VCaP (cell line): ENCODE measurements around the gene FGD4.

ENCODE experiments used
- H3K27ac ChIP-seq: fragments of 450-650 bp; 2 replicates; pipeline ENCODE4 v1.5.1; 2017
- TF ChIP-seq, protein P1 (sequence below): fragments of 450-650 bp; conservative IDR thresholded peaks from 2 replicates; pipeline ENCODE4 v1.5.1; 2017; ENCODE audit warnings: mild to moderate bottlenecking, moderate library complexity

FGD4 gene

DNA sequence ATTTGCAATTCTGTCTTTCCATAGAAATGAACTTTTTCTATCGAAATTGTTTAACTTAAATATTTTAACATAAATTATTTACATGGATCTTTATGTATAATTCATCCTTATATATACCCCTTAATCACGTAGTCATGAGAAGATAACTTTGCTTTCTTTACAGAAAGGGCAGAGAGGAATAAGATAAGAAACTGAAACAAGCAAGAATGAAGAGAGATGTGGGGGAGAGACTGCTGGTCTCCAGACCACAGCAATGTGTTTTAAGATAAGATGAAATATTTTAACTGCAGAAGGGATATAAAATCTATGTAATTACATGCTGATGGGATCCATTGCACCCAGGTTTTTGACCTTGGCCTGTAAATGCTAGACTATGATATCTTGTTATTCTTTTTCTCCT is 245.1 kb downstream of the FGD4 start:
- H3K27ac ChIP-seq, result no peak overlapping the region
- TF ChIP-seq, protein P1, sequence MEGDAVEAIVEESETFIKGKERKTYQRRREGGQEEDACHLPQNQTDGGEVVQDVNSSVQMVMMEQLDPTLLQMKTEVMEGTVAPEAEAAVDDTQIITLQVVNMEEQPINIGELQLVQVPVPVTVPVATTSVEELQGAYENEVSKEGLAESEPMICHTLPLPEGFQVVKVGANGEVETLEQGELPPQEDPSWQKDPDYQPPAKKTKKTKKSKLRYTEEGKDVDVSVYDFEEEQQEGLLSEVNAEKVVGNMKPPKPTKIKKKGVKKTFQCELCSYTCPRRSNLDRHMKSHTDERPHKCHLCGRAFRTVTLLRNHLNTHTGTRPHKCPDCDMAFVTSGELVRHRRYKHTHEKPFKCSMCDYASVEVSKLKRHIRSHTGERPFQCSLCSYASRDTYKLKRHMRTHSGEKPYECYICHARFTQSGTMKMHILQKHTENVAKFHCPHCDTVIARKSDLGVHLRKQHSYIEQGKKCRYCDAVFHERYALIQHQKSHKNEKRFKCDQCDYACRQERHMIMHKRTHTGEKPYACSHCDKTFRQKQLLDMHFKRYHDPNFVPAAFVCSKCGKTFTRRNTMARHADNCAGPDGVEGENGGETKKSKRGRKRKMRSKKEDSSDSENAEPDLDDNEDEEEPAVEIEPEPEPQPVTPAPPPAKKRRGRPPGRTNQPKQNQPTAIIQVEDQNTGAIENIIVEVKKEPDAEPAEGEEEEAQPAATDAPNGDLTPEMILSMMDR, result no peak

DNA sequence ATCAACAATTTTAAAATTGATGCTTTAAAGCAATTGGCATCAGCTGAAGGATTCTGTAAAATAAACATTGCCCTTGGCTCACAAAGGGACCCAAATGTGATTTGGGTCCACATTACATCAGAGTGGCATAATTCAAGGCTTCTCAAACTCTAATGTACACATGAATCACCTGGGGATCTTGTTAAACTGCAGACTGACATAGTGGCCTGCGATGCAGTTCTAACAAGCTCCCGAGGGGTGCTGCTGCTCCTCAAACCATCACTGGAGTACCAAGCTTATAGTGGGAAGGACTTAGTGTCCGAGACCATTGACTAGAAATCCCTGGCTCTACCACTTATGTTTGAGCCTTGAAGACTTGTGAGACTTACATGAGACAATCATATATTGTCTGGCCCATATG is 247.9 kb downstream of the FGD4 start:
- TF ChIP-seq, protein P1, result no peak
- no peak overlapping the region for H3K27ac ChIP-seq

DNA sequence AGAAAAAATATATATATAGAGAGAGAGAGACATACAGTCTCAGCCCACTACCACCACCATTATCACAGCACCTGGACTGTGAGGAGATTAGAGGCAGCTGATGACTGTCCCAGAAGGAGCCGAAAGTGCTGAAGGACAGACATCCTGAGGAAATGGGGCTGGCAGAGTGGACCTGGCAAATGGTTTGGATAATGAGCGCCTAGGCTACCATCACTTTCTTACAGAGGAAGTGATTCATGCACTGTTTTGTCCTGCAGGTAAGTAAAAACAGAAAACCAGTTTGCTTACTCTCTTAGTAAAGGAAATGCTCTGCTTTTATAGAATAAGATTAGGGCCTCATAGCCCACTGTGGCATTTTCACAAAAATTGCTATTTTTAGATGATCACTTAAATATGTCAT is 251.2 kb downstream of the FGD4 start:
- TF ChIP-seq, protein P1, result no peak
- peak overlapping the region; percentile 38 for H3K27ac ChIP-seq

DNA sequence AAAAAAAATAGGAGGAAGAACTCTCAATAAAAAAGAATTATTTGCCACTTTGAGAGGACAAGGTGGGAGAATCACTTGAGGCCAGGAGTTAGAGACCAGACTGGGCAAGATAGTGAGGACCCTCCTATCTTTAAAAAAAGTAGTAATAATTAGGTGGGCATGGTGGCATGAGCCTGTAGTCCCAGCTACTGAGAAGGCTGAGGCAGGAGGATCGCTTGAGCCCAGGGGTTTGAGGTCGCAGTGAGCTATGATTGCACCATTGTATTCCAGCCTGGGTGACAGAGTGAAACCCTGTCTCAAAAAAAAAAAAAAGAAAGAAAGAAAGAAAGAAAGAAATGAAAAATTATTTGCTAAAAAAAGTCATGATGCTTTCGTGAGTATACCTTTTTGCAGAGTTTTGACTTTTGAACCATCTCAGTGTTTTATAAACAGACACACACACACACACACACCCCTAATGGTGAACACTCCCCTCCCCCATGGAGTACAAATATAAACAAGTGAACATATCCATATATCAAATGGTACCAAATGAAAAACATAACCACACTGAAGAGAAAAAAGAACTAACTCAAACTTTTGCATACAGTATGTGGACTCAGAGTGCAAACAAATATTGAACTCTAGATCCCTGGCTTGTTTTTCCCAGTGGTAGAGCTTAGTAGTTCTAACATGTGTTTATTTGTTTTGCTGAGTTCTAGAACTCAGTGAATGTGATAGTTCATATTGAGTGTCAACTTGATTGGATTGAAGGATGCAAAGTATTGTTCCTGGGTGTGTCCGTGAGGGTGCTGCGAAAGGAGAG is 252.0 kb downstream of the FGD4 start:
- TF ChIP-seq, protein P1, result no peak
- H3K27ac ChIP-seq, result peak overlapping the region; percentile 38

DNA sequence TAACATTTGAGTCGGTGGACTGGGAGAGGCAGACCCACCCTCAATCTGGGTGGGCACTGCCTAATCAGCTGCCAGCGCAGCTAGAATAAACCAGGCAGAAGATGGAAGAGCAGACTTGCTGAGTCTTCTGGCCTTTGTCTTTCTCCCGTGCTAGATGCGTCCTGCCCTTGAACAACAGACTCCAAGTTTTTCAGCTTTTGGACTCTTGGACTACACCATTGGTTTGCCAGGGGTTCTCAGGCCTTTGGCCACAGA is 252.5 kb downstream of the FGD4 start:
- H3K27ac ChIP-seq, result no peak overlapping the region
- TF ChIP-seq, protein P1, result no peak

DNA sequence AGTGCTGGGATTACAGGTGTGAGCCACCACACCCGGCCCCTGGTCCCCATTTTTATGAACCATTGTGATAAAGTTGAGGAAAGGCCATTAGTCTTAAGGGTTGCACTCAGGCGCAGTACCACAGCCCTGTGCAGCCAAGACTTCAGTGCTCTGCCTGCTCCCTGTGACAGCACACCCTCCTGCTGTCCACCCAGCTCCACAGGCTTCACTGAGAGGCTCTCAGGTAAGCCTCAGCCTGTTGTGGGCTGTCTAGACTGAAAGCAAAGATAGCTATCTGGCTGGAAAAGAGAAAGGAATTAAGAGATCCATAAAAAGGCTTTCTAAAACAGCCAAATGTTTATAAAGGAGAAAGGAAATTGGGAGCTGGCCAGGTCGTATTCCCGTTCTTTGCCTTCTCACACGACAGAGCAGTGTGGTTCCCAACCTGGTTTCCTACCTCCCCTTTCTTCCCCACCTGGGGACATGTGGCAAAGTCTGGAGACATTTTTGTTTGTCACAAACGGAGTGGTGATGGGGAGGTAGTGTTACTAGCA is 260.6 kb downstream of the FGD4 start:
- H3K27ac ChIP-seq, result peak overlapping the region; percentile 25; the same call in 1 of the 2 replicates
- TF ChIP-seq, protein P1, result no peak

DNA sequence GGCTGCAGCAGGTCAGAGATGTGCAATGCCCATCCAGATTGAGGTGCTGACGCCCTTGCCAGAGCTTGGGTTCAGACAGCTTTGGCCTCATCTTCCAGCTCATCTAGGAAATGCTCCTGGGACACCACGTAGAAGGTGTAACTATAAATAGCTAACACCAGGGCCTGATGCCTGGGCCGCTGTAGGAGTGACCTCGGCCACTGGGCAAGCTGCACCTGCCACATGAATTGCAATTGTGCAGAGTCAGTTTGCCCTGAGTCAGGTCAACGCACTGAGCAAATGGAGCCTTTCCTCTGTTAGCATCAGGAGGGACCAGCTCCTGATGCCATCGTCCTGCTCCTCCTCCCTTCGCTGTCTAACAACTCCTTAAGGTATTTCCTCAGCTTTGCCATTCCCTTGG is 262.3 kb downstream of the FGD4 start:
- TF ChIP-seq, protein P1, result no peak
- no peak overlapping the region for H3K27ac ChIP-seq
